Erythroblast (primary cell): ENCODE data around the gene PTGER2.

Experiments
- GATA1 ChIP-seq: IDR thresholded peaks from 2 replicates; pipeline ENCODE4 v1.6.1; 2011; ENCODE audit warnings: low read depth, mild to moderate bottlenecking, control low read depth, low read length, moderate library complexity
- POLR2A ChIP-seq: IDR thresholded peaks from 2 replicates; pipeline ENCODE4 v1.6.1; 2011; ENCODE audit warnings: mild to moderate bottlenecking, low read length

GRCh38 chr14:52355016-52355431 lies 40.9 kb downstream of the PTGER2 start:
- no peak for TF ChIP-seq POLR2A
- no peak for TF ChIP-seq GATA1
